Type B pancreatic cell (in vitro differentiated cells): ENCODE measurements around the gene PTPRT. TPM values are rescaled to one million over a fixed set of nuclear protein-coding genes. Genes with fewer than 3 reads are reported as not detected.

Experiments
- DNase-seq: peaks from one replicate; pipeline ENCODE4 v3.0.0; 2021; ENCODE audit warnings: mixed read lengths; ENCODE audit not compliant: unreplicated experiment; ENCODE audit errors: extremely low spot score
- H3K27ac Mint-ChIP-seq: 2 replicates; pipeline ENCODE4 v1.8.0; 2021; ENCODE audit warnings: mild to moderate bottlenecking, mixed read lengths
- H3K27me3 Mint-ChIP-seq: 2 replicates; pipeline ENCODE4 v1.8.0; 2021; ENCODE audit warnings: mixed read lengths
- H3K36me3 Mint-ChIP-seq: 2 replicates; pipeline ENCODE4 v1.8.0; 2021; ENCODE audit warnings: mixed read lengths
- H3K4me1 Mint-ChIP-seq: one replicate; pipeline ENCODE4 v1.8.0; 2021; ENCODE audit warnings: mixed read lengths; ENCODE audit not compliant: unreplicated experiment
- H3K4me3 Mint-ChIP-seq: 2 replicates; pipeline ENCODE4 v1.8.0; 2021; ENCODE audit warnings: mild to moderate bottlenecking, mixed read lengths
- H3K9me3 Mint-ChIP-seq: 2 replicates; pipeline ENCODE4 v1.8.0; 2021; ENCODE audit warnings: mixed read lengths
- CTCF ChIP-seq: fragments of 200-600 bp; sonication (generic); conservative IDR thresholded peaks from 2 replicates; pipeline ENCODE4 v1.5.0; 2021; ENCODE audit warnings: antibody characterized with exemption, mild to moderate bottlenecking
- total RNA-seq: library from RNA; stranded (reverse); gene quantifications from 2 replicates; pipeline ENCODE4 v1.2.1, GENCODE V29; 2021; ENCODE audit warnings: low replicate concordance

The PTPRT gene
- total RNA-seq, 1 donor from 2014 or later = 7.0 TPM

DNA sequence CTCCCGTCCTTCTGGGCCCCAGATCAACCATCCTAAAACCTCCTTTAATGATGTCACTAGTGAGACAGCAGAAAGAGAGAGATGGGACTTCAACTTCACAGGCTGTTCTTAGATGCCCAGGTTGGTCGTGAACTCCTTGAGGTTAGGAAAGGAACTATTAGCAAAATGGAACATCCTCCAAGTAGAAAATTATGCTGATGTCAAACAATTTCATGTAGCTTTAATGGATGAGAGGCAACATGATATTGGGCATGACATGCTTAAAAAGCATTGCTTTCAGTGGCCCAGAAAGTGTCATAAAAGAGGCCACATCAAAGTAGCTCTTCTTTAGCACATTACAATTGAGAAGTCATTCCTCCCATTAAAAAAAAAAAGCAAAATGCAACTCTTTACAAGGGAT, 248.1 kb downstream of the PTPRT start:
- Mint-ChIP-seq H3K27me3 (peaks cover 6% of the 10 kb centered on the region), H3K27ac (no peak overlapping the region), H3K4me1 (peaks cover 13% of the 10 kb centered on the region), H3K4me3 (no peak overlapping the region), H3K36me3 (no peaks in the 10 kb centered on the region), H3K9me3 (no peaks in the 10 kb centered on the region)
- no peak for DNase-seq
- TF ChIP-seq CTCF = no peak

DNA sequence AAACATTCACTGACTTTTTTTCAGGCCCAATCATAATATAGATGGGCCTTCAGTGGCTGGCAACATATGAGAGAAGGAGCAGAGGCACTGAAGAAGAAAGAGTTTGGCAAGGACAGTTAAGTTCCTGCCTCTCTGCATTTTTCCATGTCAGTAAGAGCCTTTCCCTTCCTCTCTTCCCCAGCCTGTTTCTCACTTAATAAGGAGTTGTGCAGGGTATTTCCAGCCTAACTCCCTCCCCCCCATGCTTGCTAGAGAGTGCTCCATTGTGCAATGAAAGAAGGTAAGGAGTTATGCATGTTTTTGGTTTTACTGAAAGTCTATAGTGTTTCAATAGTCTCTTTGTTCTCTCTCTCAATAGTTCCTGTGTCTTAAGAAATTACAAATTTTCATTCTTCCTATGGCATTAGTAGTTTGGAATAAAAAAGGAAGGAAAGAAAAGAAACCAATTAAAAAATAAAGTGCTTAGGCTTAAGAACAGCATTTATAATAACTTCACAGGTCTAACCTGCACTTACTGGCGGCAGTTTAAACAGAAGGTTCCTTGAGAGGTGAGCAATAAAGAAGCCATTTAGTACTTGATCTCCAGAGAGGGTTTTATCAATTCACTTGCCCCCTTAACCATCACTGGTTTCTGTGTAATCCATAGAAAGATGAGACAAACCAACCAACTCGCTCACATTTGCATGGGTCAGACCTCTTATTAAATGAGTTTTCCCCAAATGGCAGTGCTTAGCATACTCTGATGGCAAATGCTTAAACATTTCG, 251.1 kb downstream of the PTPRT start:
- Mint-ChIP-seq H3K4me3 (no peak overlapping the region), H3K4me1 (peaks cover 5% of the 10 kb centered on the region), H3K27ac (no peak overlapping the region), H3K27me3 (peaks cover 6% of the 10 kb centered on the region), H3K36me3 (no peaks in the 10 kb centered on the region), H3K9me3 (no peaks in the 10 kb centered on the region)
- no peak for TF ChIP-seq CTCF
- no peak for DNase-seq

DNA sequence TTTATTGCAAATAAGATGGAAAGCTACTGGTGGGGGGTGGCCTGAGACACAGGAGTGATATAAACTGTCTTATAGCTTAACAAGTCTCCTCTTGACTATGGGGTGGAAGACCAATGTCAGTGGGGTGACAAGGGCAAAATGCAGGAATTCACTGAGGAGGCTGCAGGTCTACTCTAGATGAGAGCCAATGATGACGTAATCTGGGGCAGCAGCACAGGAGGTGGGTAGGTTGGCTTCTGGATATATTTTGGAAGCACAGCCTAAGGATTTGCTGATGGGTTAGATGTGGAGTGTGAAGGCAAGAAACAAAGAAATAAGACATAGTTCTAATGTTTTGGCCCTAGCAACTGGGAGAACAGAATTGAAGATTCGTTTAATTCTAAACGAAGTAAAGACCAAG, 253.2 kb downstream of the PTPRT start:
- no peaks in the 10 kb centered on the region for H3K36me3 Mint-ChIP-seq
- H3K27ac Mint-ChIP-seq = no peak overlapping the region
- H3K4me1 Mint-ChIP-seq = peaks cover 5% of the 10 kb centered on the region
- TF ChIP-seq CTCF = no peak
- H3K27me3 Mint-ChIP-seq = peaks cover 5% of the 10 kb centered on the region
- no peaks in the 10 kb centered on the region for H3K9me3 Mint-ChIP-seq
- H3K4me3 Mint-ChIP-seq = no peak overlapping the region
- DNase-seq = no peak

GRCh38 chr20:42924215-42924614, 265.5 kb downstream of the PTPRT start:
- Mint-ChIP-seq H3K4me1 (no peaks in the 10 kb centered on the region), H3K36me3 (no peaks in the 10 kb centered on the region), H3K9me3 (peaks cover 4% of the 10 kb centered on the region), H3K27ac (no peak overlapping the region), H3K27me3 (peaks cover 2% of the 10 kb centered on the region), H3K4me3 (no peak overlapping the region)
- no peak for DNase-seq
- no peak for TF ChIP-seq CTCF

- TF ChIP-seq CTCF = no peak
- DNase-seq = no peak
- H3K27ac Mint-ChIP-seq = no peak overlapping the region
- H3K36me3 Mint-ChIP-seq = no peaks in the 10 kb centered on the region
- peaks cover 2% of the 10 kb centered on the region for H3K27me3 Mint-ChIP-seq
- H3K4me3 Mint-ChIP-seq = no peak overlapping the region
- H3K4me1 Mint-ChIP-seq = no peaks in the 10 kb centered on the region
- H3K9me3 Mint-ChIP-seq = peaks cover 4% of the 10 kb centered on the region
Measured at GRCh38 chr20:42923348-42923918, 266.3 kb downstream of the PTPRT start.
